Measurements from ENCODE around the gene SRRM1. TPM values are rescaled to one million over a fixed set of nuclear protein-coding genes. Genes with fewer than 3 reads are reported as not detected.

SRRM1 gene
- total and polyA plus RNA-seq, 9 of the 15 experiments (the other 6 are each of a cell fraction or from before 2014, with no cell fraction given): 54.5 to 268 (median 115) TPM

DNA sequence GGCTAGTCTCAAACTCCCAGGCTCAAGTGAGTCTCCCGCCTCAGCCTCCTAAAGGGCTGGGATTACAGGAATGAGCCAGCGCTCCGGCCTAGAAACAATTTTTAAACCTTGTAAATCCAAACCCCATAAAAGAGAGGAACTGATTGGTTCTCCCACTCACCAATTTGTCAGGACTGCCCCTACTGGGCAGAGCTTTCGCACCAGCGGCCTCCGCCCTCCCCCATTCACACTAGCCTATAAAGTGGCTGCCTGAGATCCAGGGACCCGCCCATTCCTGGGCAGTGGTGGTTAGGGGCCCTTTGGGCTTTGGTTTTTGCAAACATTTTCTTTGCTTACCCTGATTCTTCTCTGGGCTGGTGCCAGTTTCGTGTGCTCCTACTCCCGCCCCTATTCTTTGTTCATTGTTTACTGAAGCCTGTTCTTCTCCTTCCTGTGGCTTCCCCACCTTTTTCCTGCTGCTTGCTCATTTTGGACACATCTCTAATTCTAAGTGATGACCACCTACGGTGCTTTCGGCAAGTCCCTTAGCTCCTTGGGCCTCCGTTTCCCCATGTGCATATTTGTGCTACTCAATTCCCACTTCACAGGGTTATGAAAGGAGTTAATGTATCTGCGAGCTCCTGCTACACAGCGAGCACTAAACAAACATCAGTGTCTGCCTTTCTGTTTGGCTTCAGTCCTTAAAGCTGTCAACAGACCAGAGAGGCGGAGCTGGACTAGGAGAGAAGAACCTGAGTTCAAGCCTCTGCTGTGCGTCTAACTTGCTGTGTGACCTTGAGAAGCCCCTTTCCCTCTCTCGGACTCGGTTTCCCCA lies 62.4 kb downstream of the SRRM1 start (continued):
- no peak for TF ChIP-seq KDM5B (IDR thresholded peaks at IDR 0.05; ENCODE audit: insufficient replicate concordance, low read depth, low read length)
- TF ChIP-seq SMARCA5 (IDR thresholded peaks at IDR 0.05): no peak
- TF ChIP-seq GTF2F1 (IDR thresholded peaks at IDR 0.05; ENCODE audit: low read depth, low read length): no peak
- no peak for TF ChIP-seq ZNF232 (CRISPR knock-in tag; IDR thresholded peaks at IDR 0.05)
- no peak for TF ChIP-seq NR2C2 (CRISPR knock-in tag; IDR thresholded peaks at IDR 0.05)
- TF ChIP-seq NR2C2 (tag; IDR thresholded peaks at IDR 0.05): no peak
- TF ChIP-seq GTF2B (IDR thresholded peaks at IDR 0.05; ENCODE audit: extremely low read depth, insufficient read length): no peak
- TF ChIP-seq STAT5A (IDR thresholded peaks at IDR 0.05; ENCODE audit: borderline replicate concordance, low read length): no peak
- TF ChIP-seq RREB1 (CRISPR knock-in tag; IDR thresholded peaks at IDR 0.05): no peak
- TF ChIP-seq FOXP1 (CRISPR knock-in tag; IDR thresholded peaks at IDR 0.05): no peak
- TF ChIP-seq, protein P1, sequence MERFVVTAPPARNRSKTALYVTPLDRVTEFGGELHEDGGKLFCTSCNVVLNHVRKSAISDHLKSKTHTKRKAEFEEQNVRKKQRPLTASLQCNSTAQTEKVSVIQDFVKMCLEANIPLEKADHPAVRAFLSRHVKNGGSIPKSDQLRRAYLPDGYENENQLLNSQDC (CRISPR knock-in tag; IDR thresholded peaks at IDR 0.05): no peak
- no peak for TF ChIP-seq SNRNP70 (optimal IDR thresholded peaks at IDR 0.05; ENCODE audit: low read depth, low read length)
- TF ChIP-seq THRAP3 (IDR thresholded peaks at IDR 0.05; ENCODE audit: borderline replicate concordance): no peak
- TF ChIP-seq PHF20 (IDR thresholded peaks at IDR 0.05; ENCODE audit: partially characterized antibody): peak; percentile 94
- TF ChIP-seq TSHZ1 (CRISPR knock-in tag; IDR thresholded peaks at IDR 0.05): no peak
- no peak for TF ChIP-seq ZFP30 (CRISPR knock-in tag; IDR thresholded peaks at IDR 0.05; ENCODE audit: borderline replicate concordance)
- no peak for TF ChIP-seq RAD51 (IDR thresholded peaks at IDR 0.05; ENCODE audit: borderline replicate concordance, low read depth)
